Measurements from ENCODE around the gene TGFBR3. TPM values are rescaled to one million over a fixed set of nuclear protein-coding genes. Genes with fewer than 3 reads are reported as not detected.

The TGFBR3 gene
- total and polyA plus RNA-seq, 2 of the 8 experiments (the other 6 are each of a cell fraction or from before 2014, with no cell fraction given): 2.0 to 6.1 TPM

GRCh38 chr1:91806769-91807700 lies 78.9 kb downstream of the TGFBR3 start (continued):
- TF ChIP-seq CHD7 (IDR thresholded peaks at IDR 0.05; ENCODE audit: insufficient replicate concordance, low read length): no peak

Measured in H1 (cell line).